K562 (cell line): ENCODE data around the gene DGCR2. TPM values are rescaled to one million over a fixed set of nuclear protein-coding genes. Genes with fewer than 3 reads are reported as not detected.

Experiments used
- CBX3 ChIP-seq, 2 experiments: IDR thresholded peaks; 1 replicate in 1 of 2; 2 replicates in 1 of 2; pipeline ENCODE4 v1.6.1; 2012; ENCODE audit warnings: inconsistent platforms in 2 of 2, low read length in 2 of 2, borderline replicate concordance in 1 of 2, control low read depth in 1 of 2
- FOXP1 ChIP-seq: sonication (generic); formaldehyde crosslinking; IDR thresholded peaks from 2 replicates; pipeline ENCODE4 v1.8.0; 2022; ENCODE audit warnings: mild to moderate bottlenecking, missing genetic modification reagents
- PRDM10 ChIP-seq: fragments of 450-650 bp; IDR thresholded peaks from 2 replicates; pipeline ENCODE4 v1.6.1; 2018; ENCODE audit not compliant: partially characterized antibody
- RBBP5 ChIP-seq: fragments of 200-600 bp; sonication (generic); IDR thresholded peaks from 2 replicates; pipeline ENCODE4 v1.6.1; 2012; ENCODE audit warnings: borderline replicate concordance, mild to moderate bottlenecking, low read length, control low read depth, inconsistent platforms; ENCODE audit not compliant: insufficient read depth, poor library complexity, severe bottlenecking
- ZNF143 ChIP-seq: sonication (generic); formaldehyde crosslinking; IDR thresholded peaks from 2 replicates; pipeline ENCODE4 v1.9.0; 2022; ENCODE audit warnings: mild to moderate bottlenecking, missing genetic modification reagents
- ZNF518B ChIP-seq: fragments of 250-450 bp; sonication (Bioruptor Pico); IDR thresholded peaks from 2 replicates; pipeline ENCODE4 v1.5.0; 2021; ENCODE audit warnings: mild to moderate bottlenecking, moderate library complexity
- polyA plus RNA-seq, 8 experiments: library from polyadenylated mRNA; depleted of rRNA in 4 of 8; stranded (reverse) in 5 of 8; unstranded in 3 of 8; fragments of >200 nt; fragmentation: Nextera tagmentation in 2 of 8; fragmentation: Illumina TruSeq in 1 of 8; extraction: Ambion mirVana in 2 of 8; extraction: Trizol in 1 of 8; gene quantifications; 2 replicates each; pipeline versions ENCODE4 v1.2.1 to v1.2.3, GENCODE V29; 2011 to 2014; ENCODE audit warnings: inconsistent platforms in 1 of 8, missing spikeins in 1 of 8
- total RNA-seq, 7 experiments: library from RNA; depleted of rRNA in 6 of 7; stranded (reverse); fragments of >200 nt in 6 of 7; fragmentation: Illumina TruSeq in 2 of 7; extraction: Trizol in 2 of 7; gene quantifications; 2 replicates each; pipeline versions ENCODE4 v1.2.1 to v1.2.3, GENCODE V29; 2011 to 2021; ENCODE audit warnings: low replicate concordance in 1 of 7
- TF ChIP-seq, protein P1 (sequence below): fragments of 200-600 bp; sonication (generic); IDR thresholded peaks from one replicate; pipeline ENCODE4 v1.6.1; 2012; ENCODE audit warnings: mild to moderate bottlenecking, low read depth, low read length, inconsistent platforms

The DGCR2 gene
- total and polyA plus RNA-seq, 9 of the 15 experiments (the other 6 are each of a cell fraction or from before 2014, with no cell fraction given), result 0.69 to 101 (median 56.4) TPM

DNA sequence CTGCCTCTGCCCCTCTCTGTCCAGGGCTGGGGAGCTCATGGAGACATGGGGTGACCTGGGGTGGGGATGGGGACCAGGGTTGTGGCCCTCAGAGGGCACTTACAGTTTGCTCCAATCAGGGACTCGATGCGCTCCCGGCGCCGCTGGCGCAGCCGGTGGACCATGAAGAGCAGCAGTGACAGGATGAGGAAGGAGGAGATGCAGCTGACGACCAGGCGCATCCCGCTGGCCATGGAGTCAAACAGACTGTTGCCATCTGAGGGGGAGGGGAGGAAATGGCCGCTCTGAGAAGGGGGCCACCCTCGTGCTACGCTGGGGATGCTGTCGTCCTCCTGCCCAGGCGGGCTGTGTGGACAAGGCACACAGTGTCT is 80.5 kb downstream of the DGCR2 start (continued):
- TF ChIP-seq, protein P1, sequence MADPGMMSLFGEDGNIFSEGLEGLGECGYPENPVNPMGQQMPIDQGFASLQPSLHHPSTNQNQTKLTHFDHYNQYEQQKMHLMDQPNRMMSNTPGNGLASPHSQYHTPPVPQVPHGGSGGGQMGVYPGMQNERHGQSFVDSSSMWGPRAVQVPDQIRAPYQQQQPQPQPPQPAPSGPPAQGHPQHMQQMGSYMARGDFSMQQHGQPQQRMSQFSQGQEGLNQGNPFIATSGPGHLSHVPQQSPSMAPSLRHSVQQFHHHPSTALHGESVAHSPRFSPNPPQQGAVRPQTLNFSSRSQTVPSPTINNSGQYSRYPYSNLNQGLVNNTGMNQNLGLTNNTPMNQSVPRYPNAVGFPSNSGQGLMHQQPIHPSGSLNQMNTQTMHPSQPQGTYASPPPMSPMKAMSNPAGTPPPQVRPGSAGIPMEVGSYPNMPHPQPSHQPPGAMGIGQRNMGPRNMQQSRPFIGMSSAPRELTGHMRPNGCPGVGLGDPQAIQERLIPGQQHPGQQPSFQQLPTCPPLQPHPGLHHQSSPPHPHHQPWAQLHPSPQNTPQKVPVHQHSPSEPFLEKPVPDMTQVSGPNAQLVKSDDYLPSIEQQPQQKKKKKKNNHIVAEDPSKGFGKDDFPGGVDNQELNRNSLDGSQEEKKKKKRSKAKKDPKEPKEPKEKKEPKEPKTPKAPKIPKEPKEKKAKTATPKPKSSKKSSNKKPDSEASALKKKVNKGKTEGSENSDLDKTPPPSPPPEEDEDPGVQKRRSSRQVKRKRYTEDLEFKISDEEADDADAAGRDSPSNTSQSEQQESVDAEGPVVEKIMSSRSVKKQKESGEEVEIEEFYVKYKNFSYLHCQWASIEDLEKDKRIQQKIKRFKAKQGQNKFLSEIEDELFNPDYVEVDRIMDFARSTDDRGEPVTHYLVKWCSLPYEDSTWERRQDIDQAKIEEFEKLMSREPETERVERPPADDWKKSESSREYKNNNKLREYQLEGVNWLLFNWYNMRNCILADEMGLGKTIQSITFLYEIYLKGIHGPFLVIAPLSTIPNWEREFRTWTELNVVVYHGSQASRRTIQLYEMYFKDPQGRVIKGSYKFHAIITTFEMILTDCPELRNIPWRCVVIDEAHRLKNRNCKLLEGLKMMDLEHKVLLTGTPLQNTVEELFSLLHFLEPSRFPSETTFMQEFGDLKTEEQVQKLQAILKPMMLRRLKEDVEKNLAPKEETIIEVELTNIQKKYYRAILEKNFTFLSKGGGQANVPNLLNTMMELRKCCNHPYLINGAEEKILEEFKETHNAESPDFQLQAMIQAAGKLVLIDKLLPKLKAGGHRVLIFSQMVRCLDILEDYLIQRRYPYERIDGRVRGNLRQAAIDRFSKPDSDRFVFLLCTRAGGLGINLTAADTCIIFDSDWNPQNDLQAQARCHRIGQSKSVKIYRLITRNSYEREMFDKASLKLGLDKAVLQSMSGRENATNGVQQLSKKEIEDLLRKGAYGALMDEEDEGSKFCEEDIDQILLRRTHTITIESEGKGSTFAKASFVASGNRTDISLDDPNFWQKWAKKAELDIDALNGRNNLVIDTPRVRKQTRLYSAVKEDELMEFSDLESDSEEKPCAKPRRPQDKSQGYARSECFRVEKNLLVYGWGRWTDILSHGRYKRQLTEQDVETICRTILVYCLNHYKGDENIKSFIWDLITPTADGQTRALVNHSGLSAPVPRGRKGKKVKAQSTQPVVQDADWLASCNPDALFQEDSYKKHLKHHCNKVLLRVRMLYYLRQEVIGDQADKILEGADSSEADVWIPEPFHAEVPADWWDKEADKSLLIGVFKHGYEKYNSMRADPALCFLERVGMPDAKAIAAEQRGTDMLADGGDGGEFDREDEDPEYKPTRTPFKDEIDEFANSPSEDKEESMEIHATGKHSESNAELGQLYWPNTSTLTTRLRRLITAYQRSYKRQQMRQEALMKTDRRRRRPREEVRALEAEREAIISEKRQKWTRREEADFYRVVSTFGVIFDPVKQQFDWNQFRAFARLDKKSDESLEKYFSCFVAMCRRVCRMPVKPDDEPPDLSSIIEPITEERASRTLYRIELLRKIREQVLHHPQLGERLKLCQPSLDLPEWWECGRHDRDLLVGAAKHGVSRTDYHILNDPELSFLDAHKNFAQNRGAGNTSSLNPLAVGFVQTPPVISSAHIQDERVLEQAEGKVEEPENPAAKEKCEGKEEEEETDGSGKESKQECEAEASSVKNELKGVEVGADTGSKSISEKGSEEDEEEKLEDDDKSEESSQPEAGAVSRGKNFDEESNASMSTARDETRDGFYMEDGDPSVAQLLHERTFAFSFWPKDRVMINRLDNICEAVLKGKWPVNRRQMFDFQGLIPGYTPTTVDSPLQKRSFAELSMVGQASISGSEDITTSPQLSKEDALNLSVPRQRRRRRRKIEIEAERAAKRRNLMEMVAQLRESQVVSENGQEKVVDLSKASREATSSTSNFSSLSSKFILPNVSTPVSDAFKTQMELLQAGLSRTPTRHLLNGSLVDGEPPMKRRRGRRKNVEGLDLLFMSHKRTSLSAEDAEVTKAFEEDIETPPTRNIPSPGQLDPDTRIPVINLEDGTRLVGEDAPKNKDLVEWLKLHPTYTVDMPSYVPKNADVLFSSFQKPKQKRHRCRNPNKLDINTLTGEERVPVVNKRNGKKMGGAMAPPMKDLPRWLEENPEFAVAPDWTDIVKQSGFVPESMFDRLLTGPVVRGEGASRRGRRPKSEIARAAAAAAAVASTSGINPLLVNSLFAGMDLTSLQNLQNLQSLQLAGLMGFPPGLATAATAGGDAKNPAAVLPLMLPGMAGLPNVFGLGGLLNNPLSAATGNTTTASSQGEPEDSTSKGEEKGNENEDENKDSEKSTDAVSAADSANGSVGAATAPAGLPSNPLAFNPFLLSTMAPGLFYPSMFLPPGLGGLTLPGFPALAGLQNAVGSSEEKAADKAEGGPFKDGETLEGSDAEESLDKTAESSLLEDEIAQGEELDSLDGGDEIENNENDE, result peak; percentile 30
- no peak for TF ChIP-seq ZNF518B (CRISPR knock-in tag)
- no peak for TF ChIP-seq PRDM10
- TF ChIP-seq CBX3 (IDR thresholded peaks at IDR 0.05; ENCODE audit: borderline replicate concordance in 1 of 2, low read length in 2 of 2), result peak in 1 of 2 experiments; percentile 41; a peak in 1 of 3 replicates
- 0 out of 2 replicates have a peak, but pooled peaks have one; percentile 12 for TF ChIP-seq FOXP1
- TF ChIP-seq RBBP5, result peak; percentile 3
- 0 out of 2 replicates have a peak, but pooled peaks have one; percentile 33 for TF ChIP-seq ZNF143 (CRISPR knock-in tag)
